Measurements from ENCODE around the gene LYZL4.

LYZL4 gene

GRCh38 chr3:42439261-42440115, 29.1 kb upstream of the LYZL4 start:
- Mint-ChIP-seq H3K36me3 (ENCODE audit: low read depth) (no peaks in the 10 kb centered on the region), H3K27ac (no peak overlapping the region), H3K4me3 (no peak overlapping the region), H3K27me3 (ENCODE audit: low read depth) (peaks cover 7% of the 10 kb centered on the region), H3K4me1 (ENCODE audit: low read depth) (no peaks in the 10 kb centered on the region), H3K9me3 (no peaks in the 10 kb centered on the region)
- DNase-seq (ENCODE audit: low spot score), result no peak

- H3K9me3 Mint-ChIP-seq, result no peaks in the 10 kb centered on the region
- no peaks in the 10 kb centered on the region for H3K36me3 Mint-ChIP-seq (ENCODE audit: low read depth)
- DNase-seq (ENCODE audit: low spot score), result no peak
- H3K27ac Mint-ChIP-seq, result no peak overlapping the region
- H3K4me3 Mint-ChIP-seq, result no peak overlapping the region
- H3K27me3 Mint-ChIP-seq (ENCODE audit: low read depth), result peaks cover 7% of the 10 kb centered on the region
- H3K4me1 Mint-ChIP-seq (ENCODE audit: low read depth), result no peaks in the 10 kb centered on the region
Measured at GRCh38 chr3:42438758-42439157, 28.3 kb upstream of the LYZL4 start.

GRCh38 chr3:42438193-42438592, 27.8 kb upstream of the LYZL4 start:
- no peak overlapping the region for H3K27ac Mint-ChIP-seq
- no peaks in the 10 kb centered on the region for H3K4me1 Mint-ChIP-seq (ENCODE audit: low read depth)
- no peak for DNase-seq (ENCODE audit: low spot score)
- no peaks in the 10 kb centered on the region for H3K36me3 Mint-ChIP-seq (ENCODE audit: low read depth)
- H3K4me3 Mint-ChIP-seq, result no peak overlapping the region
- peaks cover 4% of the 10 kb centered on the region for H3K9me3 Mint-ChIP-seq
- peaks cover 7% of the 10 kb centered on the region for H3K27me3 Mint-ChIP-seq (ENCODE audit: low read depth)

- Mint-ChIP-seq H3K4me1 (ENCODE audit: low read depth) (no peaks in the 10 kb centered on the region), H3K27ac (no peak overlapping the region), H3K9me3 (peaks cover 16% of the 10 kb centered on the region), H3K27me3 (ENCODE audit: low read depth) (peaks cover 2% of the 10 kb centered on the region), H3K4me3 (no peak overlapping the region), H3K36me3 (ENCODE audit: low read depth) (no peaks in the 10 kb centered on the region)
- no peak for DNase-seq (ENCODE audit: low spot score)
Measured at GRCh38 chr3:42434777-42435380, 24.5 kb upstream of the LYZL4 start.

- Mint-ChIP-seq H3K9me3 (peaks cover 16% of the 10 kb centered on the region), H3K27ac (no peak overlapping the region), H3K4me1 (ENCODE audit: low read depth) (no peaks in the 10 kb centered on the region), H3K4me3 (no peak overlapping the region), H3K36me3 (ENCODE audit: low read depth) (no peaks in the 10 kb centered on the region), H3K27me3 (ENCODE audit: low read depth) (no peaks in the 10 kb centered on the region)
- no peak for DNase-seq (ENCODE audit: low spot score)
Measured at GRCh38 chr3:42432485-42432884, 22.1 kb upstream of the LYZL4 start.

- Mint-ChIP-seq H3K4me1 (ENCODE audit: low read depth) (no peaks in the 10 kb centered on the region), H3K36me3 (ENCODE audit: low read depth) (no peaks in the 10 kb centered on the region), H3K27me3 (ENCODE audit: low read depth) (no peaks in the 10 kb centered on the region), H3K27ac (no peak overlapping the region), H3K4me3 (no peak overlapping the region), H3K9me3 (peaks cover 16% of the 10 kb centered on the region)
- no peak for DNase-seq (ENCODE audit: low spot score)
Measured at GRCh38 chr3:42430781-42431532, 20.5 kb upstream of the LYZL4 start.

- Mint-ChIP-seq H3K4me1 (ENCODE audit: low read depth) (no peaks in the 10 kb centered on the region), H3K27me3 (ENCODE audit: low read depth) (no peaks in the 10 kb centered on the region), H3K36me3 (ENCODE audit: low read depth) (no peaks in the 10 kb centered on the region), H3K4me3 (no peak overlapping the region), H3K9me3 (peaks cover 16% of the 10 kb centered on the region), H3K27ac (no peak overlapping the region)
- no peak for DNase-seq (ENCODE audit: low spot score)
Measured at GRCh38 chr3:42428830-42429229, 18.4 kb upstream of the LYZL4 start.

- Mint-ChIP-seq H3K4me3 (no peak overlapping the region), H3K4me1 (ENCODE audit: low read depth) (no peaks in the 10 kb centered on the region), H3K36me3 (ENCODE audit: low read depth) (no peaks in the 10 kb centered on the region), H3K27me3 (ENCODE audit: low read depth) (no peaks in the 10 kb centered on the region), H3K27ac (no peak overlapping the region), H3K9me3 (no peaks in the 10 kb centered on the region)
- no peak for DNase-seq (ENCODE audit: low spot score)
Measured at GRCh38 chr3:42425736-42426407, 15.5 kb upstream of the LYZL4 start.

GRCh38 chr3:42424911-42425310, 14.5 kb upstream of the LYZL4 start:
- no peaks in the 10 kb centered on the region for H3K4me1 Mint-ChIP-seq (ENCODE audit: low read depth)
- no peaks in the 10 kb centered on the region for H3K27me3 Mint-ChIP-seq (ENCODE audit: low read depth)
- no peaks in the 10 kb centered on the region for H3K9me3 Mint-ChIP-seq
- DNase-seq (ENCODE audit: low spot score), result no peak
- no peak overlapping the region for H3K4me3 Mint-ChIP-seq
- H3K27ac Mint-ChIP-seq, result no peak overlapping the region
- H3K36me3 Mint-ChIP-seq (ENCODE audit: low read depth), result no peaks in the 10 kb centered on the region

- Mint-ChIP-seq H3K4me1 (ENCODE audit: low read depth) (no peaks in the 10 kb centered on the region), H3K36me3 (ENCODE audit: low read depth) (no peaks in the 10 kb centered on the region), H3K4me3 (no peak overlapping the region), H3K27me3 (ENCODE audit: low read depth) (no peaks in the 10 kb centered on the region), H3K27ac (no peak overlapping the region), H3K9me3 (no peaks in the 10 kb centered on the region)
- no peak for DNase-seq (ENCODE audit: low spot score)
Measured at GRCh38 chr3:42421818-42422796, 11.7 kb upstream of the LYZL4 start.

- Mint-ChIP-seq H3K4me3 (no peak overlapping the region), H3K9me3 (no peaks in the 10 kb centered on the region), H3K36me3 (ENCODE audit: low read depth) (no peaks in the 10 kb centered on the region), H3K27ac (no peak overlapping the region), H3K4me1 (ENCODE audit: low read depth) (no peaks in the 10 kb centered on the region), H3K27me3 (ENCODE audit: low read depth) (peaks cover 2% of the 10 kb centered on the region)
- DNase-seq (ENCODE audit: low spot score), result no peak
Measured at GRCh38 chr3:42419563-42419962, 9.2 kb upstream of the LYZL4 start.

GRCh38 chr3:42412526-42413155, 2.2 kb upstream of the LYZL4 start:
- Mint-ChIP-seq H3K27me3 (ENCODE audit: low read depth) (peaks cover 10% of the 10 kb centered on the region), H3K27ac (no peak overlapping the region), H3K4me1 (ENCODE audit: low read depth) (no peaks in the 10 kb centered on the region), H3K9me3 (no peaks in the 10 kb centered on the region), H3K4me3 (no peak overlapping the region), H3K36me3 (ENCODE audit: low read depth) (no peaks in the 10 kb centered on the region)
- no peak for DNase-seq (ENCODE audit: low spot score)

- H3K9me3 Mint-ChIP-seq, result no peaks in the 10 kb centered on the region
- H3K4me1 Mint-ChIP-seq (ENCODE audit: low read depth), result no peaks in the 10 kb centered on the region
- no peaks in the 10 kb centered on the region for H3K36me3 Mint-ChIP-seq (ENCODE audit: low read depth)
- DNase-seq (ENCODE audit: low spot score), result no peak
- no peak overlapping the region for H3K4me3 Mint-ChIP-seq
- peaks cover 9% of the 10 kb centered on the region for H3K27me3 Mint-ChIP-seq (ENCODE audit: low read depth)
- no peak overlapping the region for H3K27ac Mint-ChIP-seq
Measured at GRCh38 chr3:42411429-42411828, 1.0 kb upstream of the LYZL4 start.
